Measurements from ENCODE around the gene RDH5.

GRCh38 chr12:55675666-55676065 is 44.5 kb upstream of the RDH5 start:
- no peak for TF ChIP-seq EZH2 (IDR thresholded peaks at IDR 0.05; ENCODE audit: insufficient read depth, poor library complexity, severe bottlenecking)
- TF ChIP-seq EZH2phosphoT487 (IDR thresholded peaks at IDR 0.05; ENCODE audit: insufficient read depth, low read depth): no peak
